ENCODE measurements around the gene MMP14. TPM values are rescaled to one million over a fixed set of nuclear protein-coding genes. Genes with fewer than 3 reads are reported as not detected.
A peak's percentile ranks its signal among the peaks of the same experiment; 100 is the strongest.

The MMP14 gene
- total RNA-seq, 3 donors from 2014 or later (not counting 1 experiment from before 2014, with no cell fraction given), result 1.2 to 1.7 (median 1.4) TPM

- no peaks in the 10 kb centered on the region for H3K9me3 Mint-ChIP-seq
- no peak overlapping the region for H3K4me3 Mint-ChIP-seq
- no peaks in the 10 kb centered on the region for H3K36me3 Mint-ChIP-seq
- H3K27me3 ChIP-seq (ENCODE audit: control insufficient read depth, insufficient read depth, low read length), result peaks cover 5% of the 10 kb centered on the region
- peak in 1 of 2 donors; percentile 37 for DNase-seq
- no peaks in the 10 kb centered on the region for H3K9me3 ChIP-seq (ENCODE audit: control insufficient read depth, insufficient read depth, low read length)
- no peak overlapping the region for H3K4me3 ChIP-seq (ENCODE audit: low read length)
- 94% methylated on average over 5 of the region's 6 CpGs for WGBS (ENCODE audit: insufficient coverage)
- peaks cover 2 to 3% of the 10 kb centered on the region in 2 donors for H3K4me1 Mint-ChIP-seq
- intact Hi-C loops (cut with micrococcal nuclease), result no loop called here
- peaks cover 7% of the 10 kb centered on the region for H3K4me1 ChIP-seq (ENCODE audit: control insufficient read depth, insufficient read depth, low read length)
- no peaks in the 10 kb centered on the region for H3K36me3 ChIP-seq (ENCODE audit: control insufficient read depth, insufficient read depth, low read length)
- no peak for ATAC-seq
- no peak overlapping the region for H3K27ac ChIP-seq (ENCODE audit: low read length)
- TF ChIP-seq, protein P1, sequence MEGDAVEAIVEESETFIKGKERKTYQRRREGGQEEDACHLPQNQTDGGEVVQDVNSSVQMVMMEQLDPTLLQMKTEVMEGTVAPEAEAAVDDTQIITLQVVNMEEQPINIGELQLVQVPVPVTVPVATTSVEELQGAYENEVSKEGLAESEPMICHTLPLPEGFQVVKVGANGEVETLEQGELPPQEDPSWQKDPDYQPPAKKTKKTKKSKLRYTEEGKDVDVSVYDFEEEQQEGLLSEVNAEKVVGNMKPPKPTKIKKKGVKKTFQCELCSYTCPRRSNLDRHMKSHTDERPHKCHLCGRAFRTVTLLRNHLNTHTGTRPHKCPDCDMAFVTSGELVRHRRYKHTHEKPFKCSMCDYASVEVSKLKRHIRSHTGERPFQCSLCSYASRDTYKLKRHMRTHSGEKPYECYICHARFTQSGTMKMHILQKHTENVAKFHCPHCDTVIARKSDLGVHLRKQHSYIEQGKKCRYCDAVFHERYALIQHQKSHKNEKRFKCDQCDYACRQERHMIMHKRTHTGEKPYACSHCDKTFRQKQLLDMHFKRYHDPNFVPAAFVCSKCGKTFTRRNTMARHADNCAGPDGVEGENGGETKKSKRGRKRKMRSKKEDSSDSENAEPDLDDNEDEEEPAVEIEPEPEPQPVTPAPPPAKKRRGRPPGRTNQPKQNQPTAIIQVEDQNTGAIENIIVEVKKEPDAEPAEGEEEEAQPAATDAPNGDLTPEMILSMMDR (IDR thresholded peaks at IDR 0.05), result no peak
- H3K27ac Mint-ChIP-seq, result no peak overlapping the region
- peaks cover 22 to 27% of the 10 kb centered on the region in 2 donors for H3K27me3 Mint-ChIP-seq (ENCODE audit: low read depth in 2 of 2)
Measured at GRCh38 chr14:22865424-22866405, 29.3 kb downstream of the MMP14 start.

DNA sequence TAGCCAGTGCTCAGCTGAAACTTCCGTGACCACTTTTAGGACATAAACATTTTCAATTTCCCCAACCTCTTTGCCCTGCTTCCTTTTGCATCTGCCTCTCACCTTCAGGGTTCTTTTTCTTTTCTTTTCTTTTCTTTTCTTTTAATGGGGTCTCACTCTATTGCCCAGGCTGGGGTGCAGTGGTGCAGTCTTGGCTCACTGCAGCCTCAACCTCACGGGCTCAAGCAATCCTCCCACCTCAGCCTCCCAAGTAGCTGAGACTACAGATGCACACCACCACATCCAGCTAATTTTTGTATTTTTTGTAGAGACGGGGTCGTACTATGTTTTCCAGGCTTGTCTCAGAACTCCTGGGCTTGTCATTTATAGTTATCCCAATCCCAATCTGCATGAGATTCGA lies 30.5 kb downstream of the MMP14 start:
- no peak for ATAC-seq
- WGBS (ENCODE audit: insufficient coverage), result 95% methylated on average over 5 of the region's 5 CpGs
- H3K27ac Mint-ChIP-seq, result no peak overlapping the region

GRCh38 chr14:22870811-22871223 lies 34.4 kb downstream of the MMP14 start:
- DNase-seq (no peak), ATAC-seq (peak; percentile 15 to 57 (median 25))
- intact Hi-C loops (cut with micrococcal nuclease), result loop anchor here (2.0 to 5.0 kb wide), 4 partner anchors 16 to 309 kb away; partner anchors contain the start of genes DAD1 and OXA1L
- Mint-ChIP-seq H3K27ac (peak overlapping the region; percentile 95 to 96), H3K36me3 (no peaks in the 10 kb centered on the region), H3K9me3 (no peaks in the 10 kb centered on the region), H3K4me1 (peaks cover 28 to 32% of the 10 kb centered on the region in 2 donors), H3K27me3 (ENCODE audit: low read depth in 2 of 2) (peaks cover 0 to 8% of the 10 kb centered on the region in 2 donors), H3K4me3 (peak overlapping the region; percentile 93)
- Histone ChIP-seq H3K4me3 (ENCODE audit: low read length) (peak overlapping the region; percentile 85), H3K4me1 (ENCODE audit: control insufficient read depth, insufficient read depth, low read length) (peaks cover 17% of the 10 kb centered on the region), H3K27ac (ENCODE audit: low read length) (peak overlapping the region; percentile 93), H3K36me3 (ENCODE audit: control insufficient read depth, insufficient read depth, low read length) (peaks cover 20% of the 10 kb centered on the region), H3K9me3 (ENCODE audit: control insufficient read depth, insufficient read depth, low read length) (no peaks in the 10 kb centered on the region), H3K27me3 (ENCODE audit: control insufficient read depth, insufficient read depth, low read length) (no peaks in the 10 kb centered on the region)
- TF ChIP-seq, protein P1 (IDR thresholded peaks at IDR 0.05), result no peak
- no CpG with 5 or more reads among the region's 1 CpG for WGBS (ENCODE audit: insufficient coverage)

More for the DNA sequence above, 30.5 kb downstream of the MMP14 start:
- Histone ChIP-seq H3K4me3 (ENCODE audit: low read length) (no peak overlapping the region), H3K4me1 (ENCODE audit: control insufficient read depth, insufficient read depth, low read length) (peaks cover 7% of the 10 kb centered on the region), H3K27ac (ENCODE audit: low read length) (no peak overlapping the region), H3K9me3 (ENCODE audit: control insufficient read depth, insufficient read depth, low read length) (no peaks in the 10 kb centered on the region), H3K27me3 (ENCODE audit: control insufficient read depth, insufficient read depth, low read length) (peaks cover 2% of the 10 kb centered on the region), H3K36me3 (ENCODE audit: control insufficient read depth, insufficient read depth, low read length) (no peaks in the 10 kb centered on the region)
- Mint-ChIP-seq H3K9me3 (no peaks in the 10 kb centered on the region), H3K4me3 (no peak overlapping the region), H3K4me1 (peaks cover 9 to 11% of the 10 kb centered on the region in 2 donors), H3K27me3 (ENCODE audit: low read depth in 2 of 2) (peaks cover 12 to 18% of the 10 kb centered on the region in 2 donors), H3K36me3 (no peaks in the 10 kb centered on the region)
- TF ChIP-seq, protein P1 (IDR thresholded peaks at IDR 0.05), result no peak
- intact Hi-C loops (cut with micrococcal nuclease), result no loop called here
- DNase-seq, result no peak

Measured in natural killer cell (primary cell).